Measurements from ENCODE around the gene TRIM2.
A peak's percentile ranks its signal among the peaks of the same experiment; 100 is the strongest.

Gene TRIM2

GRCh38 chr4:153246446-153247115 lies 42.3 kb downstream of the TRIM2 start:
- CTCF ChIA-PET, result no interaction called here
- 97% methylated on average over 5 of the region's 7 CpGs for WGBS (ENCODE audit: insufficient coverage)

GRCh38 chr4:153247116-153247490 lies 42.9 kb downstream of the TRIM2 start:
- Histone ChIP-seq H3K27me3 (replicated peaks in 2 of 5; ENCODE audit: control insufficient read depth in 4 of 5, insufficient read depth in 5 of 5, low read length in 4 of 5) (no peaks in the 10 kb centered on the region), H3K9me3 (ENCODE audit: control extremely low read depth in 1 of 5, control insufficient read depth in 4 of 5, insufficient read depth in 2 of 5, low read depth in 1 of 5, low read length in 4 of 5) (no peaks in the 10 kb centered on the region), H3K36me3 (ENCODE audit: control insufficient read depth in 4 of 4, insufficient read depth in 4 of 4, low read length in 3 of 4) (no peaks in the 10 kb centered on the region), H3K4me1 (ENCODE audit: control extremely low read depth in 1 of 4, control insufficient read depth in 4 of 4, insufficient read depth in 4 of 4, low read length in 3 of 4) (peaks cover 2 to 14% (median 10%) of the 10 kb centered on the region in 4 experiments), H3K27ac (ENCODE audit: insufficient read depth in 1 of 2, low read depth in 1 of 2, low read length in 2 of 2, poor library complexity in 1 of 2, severe bottlenecking in 2 of 2) (no peak overlapping the region), H3K4me3 (ENCODE audit: control insufficient read depth in 1 of 7, extremely low read depth in 1 of 7, insufficient read depth in 4 of 7, low read depth in 2 of 7, low read length in 6 of 7) (no peak overlapping the region)
- no peak for DNase-seq
- POLR2A ChIA-PET, result no interaction called here
- 100% methylated on average over 5 of the region's 6 CpGs for WGBS (ENCODE audit: insufficient coverage)
- CTCF ChIA-PET, result no interaction called here

More at GRCh38 chr4:153246446-153247115, 42.3 kb downstream of the TRIM2 start:
- Histone ChIP-seq H3K27me3 (replicated peaks in 2 of 5; ENCODE audit: control insufficient read depth in 4 of 5, insufficient read depth in 5 of 5, low read length in 4 of 5) (no peaks in the 10 kb centered on the region), H3K4me3 (ENCODE audit: control insufficient read depth in 1 of 7, extremely low read depth in 1 of 7, insufficient read depth in 4 of 7, low read depth in 2 of 7, low read length in 6 of 7) (no peak overlapping the region), H3K4me1 (ENCODE audit: control extremely low read depth in 1 of 4, control insufficient read depth in 4 of 4, insufficient read depth in 4 of 4, low read length in 3 of 4) (peaks cover 2 to 14% (median 10%) of the 10 kb centered on the region in 4 experiments), H3K36me3 (ENCODE audit: control insufficient read depth in 4 of 4, insufficient read depth in 4 of 4, low read length in 3 of 4) (no peaks in the 10 kb centered on the region), H3K27ac (ENCODE audit: insufficient read depth in 1 of 2, low read depth in 1 of 2, low read length in 2 of 2, poor library complexity in 1 of 2, severe bottlenecking in 2 of 2) (no peak overlapping the region), H3K9me3 (ENCODE audit: control extremely low read depth in 1 of 5, control insufficient read depth in 4 of 5, insufficient read depth in 2 of 5, low read depth in 1 of 5, low read length in 4 of 5) (no peaks in the 10 kb centered on the region)
- POLR2A ChIA-PET, result no interaction called here
- no peak for DNase-seq

- H3K4me1 ChIP-seq (ENCODE audit: control extremely low read depth in 1 of 4, control insufficient read depth in 4 of 4, insufficient read depth in 4 of 4, low read length in 3 of 4), result peaks cover 2 to 14% (median 10%) of the 10 kb centered on the region in 4 experiments
Measured at GRCh38 chr4:153248641-153249198, 44.5 kb downstream of the TRIM2 start.

GRCh38 chr4:153249199-153250041 lies 45.2 kb downstream of the TRIM2 start:
- peaks cover 2 to 14% (median 10%) of the 10 kb centered on the region in 4 experiments for H3K4me1 ChIP-seq (ENCODE audit: control extremely low read depth in 1 of 4, control insufficient read depth in 4 of 4, insufficient read depth in 4 of 4, low read length in 3 of 4)
- ChIA-PET POLR2A (no interaction called here), CTCF (interaction anchor here (0.9 to 1.9 kb wide), 3 partner anchors 12 to 27 kb away, joined by 3 to 5 read pairs (median 3); no protein-coding TSS in a partner anchor)
- H3K27ac ChIP-seq (ENCODE audit: insufficient read depth in 1 of 2, low read depth in 1 of 2, low read length in 2 of 2, poor library complexity in 1 of 2, severe bottlenecking in 2 of 2), result no peak overlapping the region
- H3K4me3 ChIP-seq (ENCODE audit: control insufficient read depth in 1 of 7, extremely low read depth in 1 of 7, insufficient read depth in 4 of 7, low read depth in 2 of 7, low read length in 6 of 7), result peak overlapping the region; percentile 18 to 94 (median 76)
- peaks cover 0 to 3% (median 0%) of the 10 kb centered on the region in 5 experiments for H3K27me3 ChIP-seq (replicated peaks in 2 of 5; ENCODE audit: control insufficient read depth in 4 of 5, insufficient read depth in 5 of 5, low read length in 4 of 5)
- 12% methylated on average over 34 of the region's 44 CpGs for WGBS (ENCODE audit: insufficient coverage)
- no peaks in the 10 kb centered on the region for H3K9me3 ChIP-seq (ENCODE audit: control extremely low read depth in 1 of 5, control insufficient read depth in 4 of 5, insufficient read depth in 2 of 5, low read depth in 1 of 5, low read length in 4 of 5)
- DNase-seq, result peak; percentile 77 to 88 (median 85)
- no peaks in the 10 kb centered on the region for H3K36me3 ChIP-seq (ENCODE audit: control insufficient read depth in 4 of 4, insufficient read depth in 4 of 4, low read length in 3 of 4)

More at GRCh38 chr4:153248641-153249198, 44.5 kb downstream of the TRIM2 start:
- POLR2A ChIA-PET, result interaction anchor here (0.6 kb wide), 1 partner anchor 21 kb away, joined by 3 read pairs; no protein-coding TSS in a partner anchor
- Histone ChIP-seq H3K4me3 (ENCODE audit: control insufficient read depth in 1 of 7, extremely low read depth in 1 of 7, insufficient read depth in 4 of 7, low read depth in 2 of 7, low read length in 6 of 7) (peak overlapping the region; percentile 18 to 94 (median 76)), H3K36me3 (ENCODE audit: control insufficient read depth in 4 of 4, insufficient read depth in 4 of 4, low read length in 3 of 4) (no peaks in the 10 kb centered on the region), H3K27me3 (replicated peaks in 2 of 5; ENCODE audit: control insufficient read depth in 4 of 5, insufficient read depth in 5 of 5, low read length in 4 of 5) (peaks cover 0 to 3% (median 0%) of the 10 kb centered on the region in 5 experiments), H3K9me3 (ENCODE audit: control extremely low read depth in 1 of 5, control insufficient read depth in 4 of 5, insufficient read depth in 2 of 5, low read depth in 1 of 5, low read length in 4 of 5) (no peaks in the 10 kb centered on the region), H3K27ac (ENCODE audit: insufficient read depth in 1 of 2, low read depth in 1 of 2, low read length in 2 of 2, poor library complexity in 1 of 2, severe bottlenecking in 2 of 2) (no peak overlapping the region)
- CTCF ChIA-PET, result interaction anchor here (0.9 to 1.9 kb wide), 3 partner anchors 8 to 14 kb away, joined by 3 to 5 read pairs (median 4); no protein-coding TSS in a partner anchor
- peak in 1 of 3 donors; percentile 13 for DNase-seq
- 36% methylated on average over 8 of the region's 14 CpGs for WGBS (ENCODE audit: insufficient coverage)

- peaks cover 0 to 5% (median 2%) of the 10 kb centered on the region in 5 experiments for H3K27me3 ChIP-seq (replicated peaks in 2 of 5; ENCODE audit: control insufficient read depth in 4 of 5, insufficient read depth in 5 of 5, low read length in 4 of 5)
- ChIA-PET POLR2A (no interaction called here), CTCF (interaction anchor here (1.1 to 1.4 kb wide), 2 partner anchors 10 to 109 kb away, joined by 3 read pairs; no protein-coding TSS in a partner anchor)
- H3K4me1 ChIP-seq (ENCODE audit: control extremely low read depth in 1 of 4, control insufficient read depth in 4 of 4, insufficient read depth in 4 of 4, low read length in 3 of 4), result peaks cover 5 to 18% (median 12%) of the 10 kb centered on the region in 4 experiments
- H3K27ac ChIP-seq (ENCODE audit: insufficient read depth in 1 of 2, low read depth in 1 of 2, low read length in 2 of 2, poor library complexity in 1 of 2, severe bottlenecking in 2 of 2), result no peak overlapping the region
- DNase-seq, result no peak
- no peaks in the 10 kb centered on the region for H3K9me3 ChIP-seq (ENCODE audit: control extremely low read depth in 1 of 5, control insufficient read depth in 4 of 5, insufficient read depth in 2 of 5, low read depth in 1 of 5, low read length in 4 of 5)
- WGBS (ENCODE audit: insufficient coverage), result 88% methylated on average over 3 of the region's 3 CpGs
- no peak overlapping the region for H3K4me3 ChIP-seq (ENCODE audit: control insufficient read depth in 1 of 7, extremely low read depth in 1 of 7, insufficient read depth in 4 of 7, low read depth in 2 of 7, low read length in 6 of 7)
- H3K36me3 ChIP-seq (ENCODE audit: control insufficient read depth in 4 of 4, insufficient read depth in 4 of 4, low read length in 3 of 4), result no peaks in the 10 kb centered on the region
Measured at GRCh38 chr4:153252122-153252521, 47.9 kb downstream of the TRIM2 start.

GRCh38 chr4:153255233-153255632 lies 51.0 kb downstream of the TRIM2 start:
- POLR2A ChIA-PET, result no interaction called here
- no peaks in the 10 kb centered on the region for H3K36me3 ChIP-seq (ENCODE audit: control insufficient read depth in 4 of 4, insufficient read depth in 4 of 4, low read length in 3 of 4)
- WGBS (ENCODE audit: insufficient coverage), result 100% methylated on average over 3 of the region's 3 CpGs

More at GRCh38 chr4:153255233-153255632, 51.0 kb downstream of the TRIM2 start:
- peaks cover 2 to 11% (median 5%) of the 10 kb centered on the region in 4 experiments for H3K4me1 ChIP-seq (ENCODE audit: control extremely low read depth in 1 of 4, control insufficient read depth in 4 of 4, insufficient read depth in 4 of 4, low read length in 3 of 4)
- H3K27ac ChIP-seq (ENCODE audit: insufficient read depth in 1 of 2, low read depth in 1 of 2, low read length in 2 of 2, poor library complexity in 1 of 2, severe bottlenecking in 2 of 2), result no peak overlapping the region
- no peak overlapping the region for H3K4me3 ChIP-seq (ENCODE audit: control insufficient read depth in 1 of 7, extremely low read depth in 1 of 7, insufficient read depth in 4 of 7, low read depth in 2 of 7, low read length in 6 of 7)
- CTCF ChIA-PET, result no interaction called here
- DNase-seq, result no peak
- peaks cover 0 to 18% (median 7%) of the 10 kb centered on the region in 5 experiments for H3K27me3 ChIP-seq (replicated peaks in 2 of 5; ENCODE audit: control insufficient read depth in 4 of 5, insufficient read depth in 5 of 5, low read length in 4 of 5)
- no peaks in the 10 kb centered on the region for H3K9me3 ChIP-seq (ENCODE audit: control extremely low read depth in 1 of 5, control insufficient read depth in 4 of 5, insufficient read depth in 2 of 5, low read depth in 1 of 5, low read length in 4 of 5)

Data from common myeloid progenitor, CD34-positive (primary cell).